Chondrocyte (in vitro differentiated cells): Measurements from ENCODE around the gene SLC26A4. TPM values are rescaled to one million over a fixed set of nuclear protein-coding genes. Genes with fewer than 3 reads are reported as not detected.

ENCODE experiments used
- DNase-seq: peaks from one replicate; pipeline ENCODE4 v3.0.0; 2021; ENCODE audit warnings: mixed read lengths, low spot score
- H3K27ac Mint-ChIP-seq: one replicate; pipeline ENCODE4 v1.8.0; 2021; ENCODE audit warnings: mild to moderate bottlenecking, moderate library complexity, mixed read lengths; ENCODE audit not compliant: unreplicated experiment
- H3K27me3 Mint-ChIP-seq: 2 replicates; pipeline ENCODE4 v1.8.0; 2021; ENCODE audit warnings: low read depth, mixed read lengths
- H3K36me3 Mint-ChIP-seq: 2 replicates; pipeline ENCODE4 v1.8.0; 2021; ENCODE audit warnings: low read depth, mixed read lengths
- H3K4me1 Mint-ChIP-seq: 2 replicates; pipeline ENCODE4 v1.8.0; 2021; ENCODE audit warnings: low read depth, mild to moderate bottlenecking, mixed read lengths
- H3K4me3 Mint-ChIP-seq: one replicate; pipeline ENCODE4 v1.8.0; 2021; ENCODE audit warnings: mild to moderate bottlenecking, moderate library complexity, mixed read lengths; ENCODE audit not compliant: unreplicated experiment
- H3K9me3 Mint-ChIP-seq: 2 replicates; pipeline ENCODE4 v1.8.0; 2021; ENCODE audit warnings: low read depth, mixed read lengths
- total RNA-seq: library from RNA; stranded (reverse); gene quantifications from 3 replicates; pipeline ENCODE4 v1.2.1, GENCODE V29; 2021
- TF ChIP-seq, protein P1 (sequence below): fragments of 200-600 bp; sonication (generic); IDR thresholded peaks from 2 replicates; pipeline ENCODE4 v1.5.0; 2021; ENCODE audit warnings: antibody characterized with exemption, mild to moderate bottlenecking, moderate library complexity

The SLC26A4 gene
- total RNA-seq, 1 donor from 2014 or later: 0.55 TPM

DNA sequence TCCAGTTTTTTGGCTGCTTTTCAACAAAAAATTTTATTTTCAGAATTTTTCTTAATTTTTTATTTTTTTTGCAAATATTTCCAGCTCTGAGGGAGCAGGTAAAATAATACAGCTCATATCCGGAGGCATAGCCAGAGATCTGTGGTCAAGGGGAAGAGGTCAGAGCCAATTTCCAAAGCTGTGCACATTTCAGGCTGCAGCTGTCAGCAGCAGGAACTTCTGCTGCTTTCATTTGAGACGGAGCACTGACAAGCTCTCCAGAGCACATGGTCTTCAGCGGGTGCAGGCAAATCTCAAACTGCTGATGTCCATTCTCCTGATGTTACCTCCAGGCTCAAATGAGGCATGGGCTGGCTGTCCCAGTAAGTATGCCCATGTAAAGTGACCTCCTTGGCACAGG is 31.1 kb downstream of the SLC26A4 start:
- Mint-ChIP-seq H3K9me3 (no peaks in the 10 kb centered on the region), H3K4me1 (peaks cover 45% of the 10 kb centered on the region), H3K27ac (no peak overlapping the region), H3K27me3 (no peaks in the 10 kb centered on the region), H3K4me3 (no peak overlapping the region), H3K36me3 (no peaks in the 10 kb centered on the region)
- TF ChIP-seq, protein P1, sequence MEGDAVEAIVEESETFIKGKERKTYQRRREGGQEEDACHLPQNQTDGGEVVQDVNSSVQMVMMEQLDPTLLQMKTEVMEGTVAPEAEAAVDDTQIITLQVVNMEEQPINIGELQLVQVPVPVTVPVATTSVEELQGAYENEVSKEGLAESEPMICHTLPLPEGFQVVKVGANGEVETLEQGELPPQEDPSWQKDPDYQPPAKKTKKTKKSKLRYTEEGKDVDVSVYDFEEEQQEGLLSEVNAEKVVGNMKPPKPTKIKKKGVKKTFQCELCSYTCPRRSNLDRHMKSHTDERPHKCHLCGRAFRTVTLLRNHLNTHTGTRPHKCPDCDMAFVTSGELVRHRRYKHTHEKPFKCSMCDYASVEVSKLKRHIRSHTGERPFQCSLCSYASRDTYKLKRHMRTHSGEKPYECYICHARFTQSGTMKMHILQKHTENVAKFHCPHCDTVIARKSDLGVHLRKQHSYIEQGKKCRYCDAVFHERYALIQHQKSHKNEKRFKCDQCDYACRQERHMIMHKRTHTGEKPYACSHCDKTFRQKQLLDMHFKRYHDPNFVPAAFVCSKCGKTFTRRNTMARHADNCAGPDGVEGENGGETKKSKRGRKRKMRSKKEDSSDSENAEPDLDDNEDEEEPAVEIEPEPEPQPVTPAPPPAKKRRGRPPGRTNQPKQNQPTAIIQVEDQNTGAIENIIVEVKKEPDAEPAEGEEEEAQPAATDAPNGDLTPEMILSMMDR: no peak
- DNase-seq: no peak

DNA sequence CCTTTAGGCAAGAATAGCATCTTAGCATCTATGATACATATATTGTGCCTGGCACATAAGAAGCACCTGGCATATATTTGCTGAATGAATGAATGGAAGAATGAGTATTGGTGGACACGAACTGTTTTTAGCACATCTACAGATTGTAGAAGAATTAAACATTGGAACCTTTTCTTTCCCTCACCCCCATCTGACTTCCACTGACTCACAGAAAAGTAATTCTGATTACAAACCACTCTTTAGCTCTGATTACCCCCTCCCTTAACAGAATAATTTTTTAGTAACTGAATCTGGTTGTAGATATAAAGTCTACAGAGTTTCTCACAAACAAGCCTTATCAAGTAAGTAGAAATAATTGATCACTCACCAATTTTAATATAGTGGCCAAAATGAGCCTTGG is 31.9 kb downstream of the SLC26A4 start:
- Mint-ChIP-seq H3K4me1 (peaks cover 52% of the 10 kb centered on the region), H3K4me3 (no peak overlapping the region), H3K36me3 (no peaks in the 10 kb centered on the region), H3K27me3 (no peaks in the 10 kb centered on the region), H3K9me3 (no peaks in the 10 kb centered on the region), H3K27ac (no peak overlapping the region)
- TF ChIP-seq, protein P1: no peak
- DNase-seq: no peak

DNA sequence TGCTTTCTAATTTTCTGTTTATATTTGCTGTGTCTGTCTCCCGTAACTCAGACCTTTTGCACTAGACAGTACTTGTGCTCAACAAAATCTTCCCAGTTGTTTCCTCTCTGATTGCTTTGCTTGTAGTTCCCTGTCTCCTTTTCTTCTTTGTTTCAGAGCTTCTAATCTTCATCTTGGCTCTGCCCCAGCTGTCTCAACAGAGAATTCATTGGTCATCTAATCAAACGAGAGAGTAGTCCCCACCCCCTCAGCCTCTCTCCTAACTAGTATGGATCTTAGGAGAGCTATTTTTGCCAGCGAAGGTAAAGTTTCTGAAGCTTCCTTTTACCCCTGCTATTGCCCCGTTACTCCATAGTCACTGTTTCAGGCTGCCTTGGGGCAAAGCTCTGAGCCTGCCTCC is 32.8 kb downstream of the SLC26A4 start:
- Mint-ChIP-seq H3K4me3 (no peak overlapping the region), H3K9me3 (no peaks in the 10 kb centered on the region), H3K27me3 (no peaks in the 10 kb centered on the region), H3K36me3 (no peaks in the 10 kb centered on the region), H3K4me1 (peaks cover 52% of the 10 kb centered on the region), H3K27ac (no peak overlapping the region)
- TF ChIP-seq, protein P1: no peak
- DNase-seq: no peak

DNA sequence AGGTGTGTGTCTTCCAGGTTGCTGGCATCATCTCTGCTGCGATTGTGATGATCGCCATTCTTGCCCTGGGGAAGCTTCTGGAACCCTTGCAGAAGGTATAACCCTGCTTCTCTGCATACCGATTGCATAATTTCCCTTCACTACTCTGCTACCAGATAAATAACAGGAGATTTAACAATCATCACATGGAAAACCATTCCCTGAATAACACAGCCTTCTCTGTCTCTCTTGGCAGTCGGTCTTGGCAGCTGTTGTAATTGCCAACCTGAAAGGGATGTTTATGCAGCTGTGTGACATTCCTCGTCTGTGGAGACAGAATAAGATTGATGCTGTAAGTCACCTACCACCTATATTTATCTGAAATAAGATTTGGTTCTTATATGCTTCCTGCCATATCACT is 33.8 kb downstream of the SLC26A4 start:
- TF ChIP-seq, protein P1: no peak
- no peaks in the 10 kb centered on the region for H3K27me3 Mint-ChIP-seq
- no peak overlapping the region for H3K27ac Mint-ChIP-seq
- H3K9me3 Mint-ChIP-seq: no peaks in the 10 kb centered on the region
- H3K4me3 Mint-ChIP-seq: no peak overlapping the region
- no peaks in the 10 kb centered on the region for H3K36me3 Mint-ChIP-seq
- DNase-seq: no peak
- H3K4me1 Mint-ChIP-seq: peaks cover 52% of the 10 kb centered on the region

DNA sequence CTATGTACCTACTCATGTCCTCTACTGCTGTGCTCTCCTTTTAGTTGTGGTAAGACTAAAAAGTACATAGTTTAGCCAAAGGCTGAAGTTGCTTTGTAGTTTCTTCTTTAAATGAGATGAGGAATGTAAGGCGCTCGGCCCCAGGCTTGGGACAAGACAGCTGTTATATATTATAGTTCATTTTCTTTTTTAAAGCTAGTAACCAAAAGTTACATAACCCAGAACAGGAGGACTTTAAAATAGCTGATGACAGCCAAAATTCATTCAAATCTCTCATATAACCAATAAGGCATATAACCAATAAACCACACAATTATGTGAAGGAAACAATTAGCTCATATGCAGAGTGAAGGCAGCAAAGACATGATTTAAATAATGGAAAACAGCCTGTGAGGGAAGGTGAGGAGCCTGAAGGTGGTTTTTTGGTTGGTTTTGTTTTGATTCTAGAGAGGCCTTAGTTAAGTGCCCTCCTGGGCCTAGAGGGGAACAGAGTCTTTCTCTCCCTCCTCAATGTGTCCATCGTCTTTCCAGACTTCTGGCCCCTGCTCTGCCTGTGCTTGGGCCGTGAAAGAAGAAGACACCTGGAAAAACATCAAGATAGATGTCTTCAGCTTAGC is 35.8 kb downstream of the SLC26A4 start:
- Mint-ChIP-seq H3K4me3 (no peak overlapping the region), H3K4me1 (peaks cover 53% of the 10 kb centered on the region), H3K27ac (no peak overlapping the region)

More for the DNA sequence above, 35.8 kb downstream of the SLC26A4 start:
- Mint-ChIP-seq H3K36me3 (no peaks in the 10 kb centered on the region), H3K27me3 (no peaks in the 10 kb centered on the region), H3K9me3 (no peaks in the 10 kb centered on the region)
- TF ChIP-seq, protein P1: no peak
- DNase-seq: no peak
